Chondrocyte (in vitro differentiated cells): ENCODE results near the gene HOXB6. TPM values are rescaled to one million over a fixed set of nuclear protein-coding genes. Genes with fewer than 3 reads are reported as not detected.

Experiments
- DNase-seq: peaks from one replicate; pipeline ENCODE4 v3.0.0; 2021; ENCODE audit warnings: mixed read lengths, low spot score
- H3K27ac Mint-ChIP-seq: one replicate; pipeline ENCODE4 v1.8.0; 2021; ENCODE audit warnings: mild to moderate bottlenecking, moderate library complexity, mixed read lengths; ENCODE audit not compliant: unreplicated experiment
- H3K27me3 Mint-ChIP-seq: 2 replicates; pipeline ENCODE4 v1.8.0; 2021; ENCODE audit warnings: low read depth, mixed read lengths
- H3K36me3 Mint-ChIP-seq: 2 replicates; pipeline ENCODE4 v1.8.0; 2021; ENCODE audit warnings: low read depth, mixed read lengths
- H3K4me1 Mint-ChIP-seq: 2 replicates; pipeline ENCODE4 v1.8.0; 2021; ENCODE audit warnings: low read depth, mild to moderate bottlenecking, mixed read lengths
- H3K4me3 Mint-ChIP-seq: one replicate; pipeline ENCODE4 v1.8.0; 2021; ENCODE audit warnings: mild to moderate bottlenecking, moderate library complexity, mixed read lengths; ENCODE audit not compliant: unreplicated experiment
- H3K9me3 Mint-ChIP-seq: 2 replicates; pipeline ENCODE4 v1.8.0; 2021; ENCODE audit warnings: low read depth, mixed read lengths
- total RNA-seq: library from RNA; stranded (reverse); gene quantifications from 3 replicates; pipeline ENCODE4 v1.2.1, GENCODE V29; 2021
- TF ChIP-seq, protein P1 (sequence below): fragments of 200-600 bp; sonication (generic); IDR thresholded peaks from 2 replicates; pipeline ENCODE4 v1.5.0; 2021; ENCODE audit warnings: antibody characterized with exemption, mild to moderate bottlenecking, moderate library complexity

Gene HOXB6
- total RNA-seq, 1 donor from 2014 or later: not detected

- no peaks in the 10 kb centered on the region for H3K4me1 Mint-ChIP-seq
- no peak overlapping the region for H3K4me3 Mint-ChIP-seq
- peaks cover 89% of the 10 kb centered on the region for H3K27me3 Mint-ChIP-seq
- peaks cover 7% of the 10 kb centered on the region for H3K36me3 Mint-ChIP-seq
- DNase-seq: no peak
- TF ChIP-seq, protein P1, sequence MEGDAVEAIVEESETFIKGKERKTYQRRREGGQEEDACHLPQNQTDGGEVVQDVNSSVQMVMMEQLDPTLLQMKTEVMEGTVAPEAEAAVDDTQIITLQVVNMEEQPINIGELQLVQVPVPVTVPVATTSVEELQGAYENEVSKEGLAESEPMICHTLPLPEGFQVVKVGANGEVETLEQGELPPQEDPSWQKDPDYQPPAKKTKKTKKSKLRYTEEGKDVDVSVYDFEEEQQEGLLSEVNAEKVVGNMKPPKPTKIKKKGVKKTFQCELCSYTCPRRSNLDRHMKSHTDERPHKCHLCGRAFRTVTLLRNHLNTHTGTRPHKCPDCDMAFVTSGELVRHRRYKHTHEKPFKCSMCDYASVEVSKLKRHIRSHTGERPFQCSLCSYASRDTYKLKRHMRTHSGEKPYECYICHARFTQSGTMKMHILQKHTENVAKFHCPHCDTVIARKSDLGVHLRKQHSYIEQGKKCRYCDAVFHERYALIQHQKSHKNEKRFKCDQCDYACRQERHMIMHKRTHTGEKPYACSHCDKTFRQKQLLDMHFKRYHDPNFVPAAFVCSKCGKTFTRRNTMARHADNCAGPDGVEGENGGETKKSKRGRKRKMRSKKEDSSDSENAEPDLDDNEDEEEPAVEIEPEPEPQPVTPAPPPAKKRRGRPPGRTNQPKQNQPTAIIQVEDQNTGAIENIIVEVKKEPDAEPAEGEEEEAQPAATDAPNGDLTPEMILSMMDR: no peak
- H3K9me3 Mint-ChIP-seq: peaks cover 2% of the 10 kb centered on the region
- H3K27ac Mint-ChIP-seq: no peak overlapping the region
Observed at GRCh38 chr17:48603959-48604769, 622 bp downstream of the HOXB6 start.

GRCh38 chr17:48601539-48602425 is 3.0 kb downstream of the HOXB6 start:
- H3K9me3 Mint-ChIP-seq: peaks cover 2% of the 10 kb centered on the region
- peaks cover 6% of the 10 kb centered on the region for H3K4me1 Mint-ChIP-seq
- H3K36me3 Mint-ChIP-seq: peaks cover 1% of the 10 kb centered on the region
- H3K4me3 Mint-ChIP-seq: no peak overlapping the region
- H3K27me3 Mint-ChIP-seq: peaks cover 92% of the 10 kb centered on the region
- H3K27ac Mint-ChIP-seq: no peak overlapping the region
- DNase-seq: no peak
- TF ChIP-seq, protein P1: no peak

GRCh38 chr17:48601207-48601538 is 3.6 kb downstream of the HOXB6 start:
- TF ChIP-seq, protein P1: no peak
- H3K9me3 Mint-ChIP-seq: peaks cover 2% of the 10 kb centered on the region
- no peak overlapping the region for H3K4me3 Mint-ChIP-seq
- H3K36me3 Mint-ChIP-seq: peaks cover 3% of the 10 kb centered on the region
- no peak overlapping the region for H3K27ac Mint-ChIP-seq
- peaks cover 92% of the 10 kb centered on the region for H3K27me3 Mint-ChIP-seq
- peaks cover 10% of the 10 kb centered on the region for H3K4me1 Mint-ChIP-seq
- no peak for DNase-seq

DNA sequence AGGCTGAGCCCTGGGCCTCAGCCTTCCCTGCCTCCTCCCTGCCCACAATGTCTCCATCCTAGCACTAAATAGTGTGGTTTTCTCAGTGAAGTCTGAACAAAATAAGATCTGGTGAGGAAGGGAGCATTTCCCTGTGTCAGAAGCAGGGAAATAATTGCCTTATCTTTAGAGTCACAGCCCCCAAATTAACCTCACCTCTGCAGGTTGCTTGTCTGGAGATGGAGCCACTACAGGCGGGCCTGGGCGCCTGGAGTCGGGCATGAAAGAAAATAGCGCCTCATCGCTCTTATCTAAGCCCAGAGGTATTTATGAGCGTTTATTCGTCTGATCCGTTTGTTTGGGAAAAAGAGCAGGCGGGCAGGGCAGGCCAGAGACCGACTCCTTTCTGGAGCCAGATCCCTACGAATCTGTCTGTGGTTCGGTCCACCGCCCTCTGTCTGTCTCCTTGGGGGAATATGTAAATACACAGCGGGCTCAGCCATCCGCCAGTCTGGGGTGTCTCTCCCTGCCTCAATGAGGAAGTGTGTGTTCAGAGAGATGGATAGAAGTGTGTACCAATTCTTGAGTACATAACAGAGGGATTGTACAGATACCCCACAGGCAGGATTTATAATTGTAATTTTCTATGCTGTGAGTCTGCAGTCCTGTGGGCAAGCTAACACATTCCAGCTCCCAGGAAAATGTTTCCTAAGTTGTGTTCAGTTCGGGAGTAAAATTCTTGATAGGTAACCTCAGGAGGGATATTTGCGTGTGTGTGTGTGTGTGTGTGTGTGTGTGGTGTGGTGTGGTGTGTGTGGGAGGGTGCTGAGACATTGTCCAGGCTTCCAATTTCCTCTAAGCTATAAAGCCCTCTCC is 4.3 kb downstream of the HOXB6 start:
- Mint-ChIP-seq H3K27me3 (peaks cover 93% of the 10 kb centered on the region), H3K27ac (no peak overlapping the region), H3K4me3 (no peak overlapping the region), H3K36me3 (peaks cover 3% of the 10 kb centered on the region), H3K4me1 (peaks cover 10% of the 10 kb centered on the region), H3K9me3 (peaks cover 2% of the 10 kb centered on the region)
- TF ChIP-seq, protein P1: no peak
- no peak for DNase-seq
